Karpas-422 (cell line): ENCODE results near the gene COX7A2. TPM values are rescaled to one million over a fixed set of nuclear protein-coding genes. Genes with fewer than 3 reads are reported as not detected.

Experiments used
- DNase-seq: peaks from one replicate; pipeline ENCODE4 v3.0.0-alpha.2; 2015
- H2AFZ ChIP-seq: fragments of 200-600 bp; sonication (generic); 2 replicates; pipeline ENCODE4 v1.6.1; 2014; ENCODE audit warnings: antibody characterized with exemption, low read length, mixed read lengths
- H3K27ac ChIP-seq: fragments of 200-600 bp; sonication (generic); 2 replicates; pipeline ENCODE4 v1.5.1; 2014; ENCODE audit warnings: mild to moderate bottlenecking, low read length, moderate library complexity
- H3K27me3 ChIP-seq: fragments of 200-600 bp; sonication (generic); 2 replicates; pipeline ENCODE4 v1.6.1; 2014; ENCODE audit warnings: low read length, mixed read lengths
- H3K36me3 ChIP-seq: fragments of 200-600 bp; sonication (generic); 2 replicates; pipeline ENCODE4 v1.6.1; 2014; ENCODE audit warnings: low read length, mixed read lengths; ENCODE audit not compliant: insufficient read depth
- H3K4me1 ChIP-seq: fragments of 200-600 bp; sonication (generic); 2 replicates; pipeline ENCODE4 v1.6.1; 2014; ENCODE audit warnings: mild to moderate bottlenecking, low read length, mixed read lengths
- H3K4me2 ChIP-seq: fragments of 200-600 bp; sonication (generic); 2 replicates; pipeline ENCODE4 v1.6.1; 2014; ENCODE audit warnings: low read length, low read depth, mild to moderate bottlenecking; ENCODE audit not compliant: poor library complexity, severe bottlenecking
- H3K4me3 ChIP-seq: fragments of 200-600 bp; sonication (generic); 2 replicates; pipeline ENCODE4 v1.5.1; 2014; ENCODE audit warnings: mild to moderate bottlenecking, antibody characterized with exemption, low read length, mixed read lengths
- H3K79me2 ChIP-seq: fragments of 200-600 bp; sonication (generic); 2 replicates; pipeline ENCODE4 v1.6.1; 2014; ENCODE audit warnings: mild to moderate bottlenecking, low read length, mixed read lengths
- H3K9ac ChIP-seq: fragments of 200-600 bp; sonication (generic); 2 replicates; pipeline ENCODE4 v1.6.0; 2014; ENCODE audit warnings: low read length
- H3K9me2 ChIP-seq: fragments of 200-600 bp; sonication (generic), shearing (Covaris generic); replicated peaks from 2 replicates; pipeline ENCODE4 v1.6.0; 2014; ENCODE audit warnings: mild to moderate bottlenecking, low read length, moderate library complexity; ENCODE audit not compliant: insufficient read depth
- H3K9me3 ChIP-seq: fragments of 300-700, 200-600 bp; sonication (generic); 2 replicates; pipeline ENCODE4 v1.6.1; 2014; ENCODE audit warnings: low read length, mixed read lengths
- H4K20me1 ChIP-seq: fragments of 200-600 bp; sonication (generic); 2 replicates; pipeline ENCODE4 v1.6.1; 2014; ENCODE audit warnings: mild to moderate bottlenecking, antibody characterized with exemption, low read length, low read depth; ENCODE audit not compliant: insufficient read depth
- total RNA-seq: library from RNA; depleted of rRNA; stranded (reverse); fragments of >200 nt; shearing (Covaris generic); gene quantifications from 2 replicates; pipeline ENCODE4 v1.2.3, GENCODE V29; 2014; ENCODE audit warnings: low replicate concordance

The COX7A2 gene
- total RNA-seq, 1 experiment from 2014 or later: 346 TPM

- DNase-seq: peak; percentile 82
- peaks cover 23% of the 10 kb centered on the region for H3K4me1 ChIP-seq
- peaks cover 24% of the 10 kb centered on the region; the same call in 1 of the 2 replicates for H3K36me3 ChIP-seq
- H3K27me3 ChIP-seq: no peaks in the 10 kb centered on the region
- no peak overlapping the region for H3K4me2 ChIP-seq
- H3K9me3 ChIP-seq: no peaks in the 10 kb centered on the region
- no peaks in the 10 kb centered on the region for H3K9me2 ChIP-seq
- peaks cover 96% of the 10 kb centered on the region for H3K79me2 ChIP-seq
- H2AFZ ChIP-seq: no peak overlapping the region
- H3K27ac ChIP-seq: no peak overlapping the region
- no peak overlapping the region for H3K9ac ChIP-seq
- H3K4me3 ChIP-seq: no peak overlapping the region
- H4K20me1 ChIP-seq: 0 out of 2 replicates have a peak, but pooled peaks cover 5% of the 10 kb centered on the region
Observed at GRCh38 chr6:75266716-75267291, 23.2 kb upstream of the COX7A2 start.

DNA sequence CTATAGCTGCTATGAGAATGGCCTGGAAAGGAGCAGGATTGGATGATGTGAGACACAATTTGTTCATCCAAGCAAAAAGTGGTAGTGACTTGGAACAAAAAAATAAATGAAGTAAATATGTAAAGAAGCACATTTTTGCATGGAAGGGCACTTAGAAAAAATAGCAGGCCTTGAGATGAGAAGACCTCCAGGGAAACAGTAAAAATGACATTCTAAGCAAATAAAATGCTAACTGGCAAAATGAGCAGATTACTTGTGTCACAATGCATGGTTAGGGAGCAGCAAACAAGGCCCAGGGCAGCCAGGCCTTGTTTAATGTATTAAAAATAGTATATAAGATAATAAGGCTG, 19.8 kb upstream of the COX7A2 start:
- 0 out of 2 replicates have a peak, but pooled peaks cover 5% of the 10 kb centered on the region for H4K20me1 ChIP-seq
- no peak for DNase-seq
- H3K9ac ChIP-seq: no peak overlapping the region
- no peak overlapping the region for H3K27ac ChIP-seq
- H3K79me2 ChIP-seq: peaks cover 79% of the 10 kb centered on the region
- H3K36me3 ChIP-seq: peaks cover 46% of the 10 kb centered on the region
- peaks cover 21% of the 10 kb centered on the region for H3K4me1 ChIP-seq
- no peak overlapping the region for H2AFZ ChIP-seq
- no peaks in the 10 kb centered on the region for H3K27me3 ChIP-seq
- no peak overlapping the region for H3K4me3 ChIP-seq
- H3K9me3 ChIP-seq: no peaks in the 10 kb centered on the region
- H3K9me2 ChIP-seq: no peaks in the 10 kb centered on the region
- no peak overlapping the region for H3K4me2 ChIP-seq

DNA sequence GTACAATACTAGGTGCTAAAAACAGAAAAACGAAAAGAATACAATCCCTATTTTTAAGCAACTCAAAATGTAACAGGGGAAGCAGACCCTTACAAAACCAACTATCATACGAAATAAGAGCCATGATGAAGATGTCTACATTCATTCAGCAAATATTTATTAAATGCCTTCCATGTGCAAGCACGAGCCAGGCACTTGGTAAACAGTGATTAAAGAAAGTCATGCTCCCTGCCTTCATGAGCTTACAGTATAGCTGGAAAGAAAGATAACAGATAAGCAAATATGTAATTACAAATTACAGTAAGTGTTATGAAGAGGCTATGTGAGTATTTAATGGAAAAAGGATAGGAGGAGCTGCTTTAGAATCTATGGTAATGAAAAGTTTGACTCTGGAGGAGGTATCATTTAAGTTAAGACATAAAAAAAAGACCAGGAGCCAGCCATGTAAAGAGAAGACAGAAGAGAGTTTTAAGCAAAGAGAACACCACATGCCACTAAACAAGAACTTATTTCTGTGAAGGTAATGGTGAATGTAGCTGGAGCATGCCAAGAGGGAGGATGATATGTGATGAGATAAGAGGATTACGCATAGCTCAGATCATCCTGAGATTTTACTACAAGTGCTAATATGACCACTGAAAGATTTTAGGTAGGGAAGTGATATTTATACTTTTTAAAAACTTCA, 19.3 kb upstream of the COX7A2 start:
- H4K20me1 ChIP-seq: 0 out of 2 replicates have a peak, but pooled peaks cover 5% of the 10 kb centered on the region

GRCh38 chr6:75261299-75261698, 17.7 kb upstream of the COX7A2 start:
- Histone ChIP-seq H2AFZ (no peak overlapping the region), H3K79me2 (peaks cover 76% of the 10 kb centered on the region), H3K9ac (no peak overlapping the region), H3K9me3 (no peaks in the 10 kb centered on the region), H3K27ac (no peak overlapping the region), H3K4me3 (no peak overlapping the region), H4K20me1 (0 out of 2 replicates have a peak, but pooled peaks cover 2% of the 10 kb centered on the region), H3K9me2 (no peaks in the 10 kb centered on the region), H3K4me2 (no peak overlapping the region), H3K36me3 (peaks cover 62% of the 10 kb centered on the region), H3K27me3 (no peaks in the 10 kb centered on the region), H3K4me1 (peaks cover 9% of the 10 kb centered on the region)
- DNase-seq: no peak

More for the DNA sequence above, 19.3 kb upstream of the COX7A2 start:
- Histone ChIP-seq H3K36me3 (peaks cover 49% of the 10 kb centered on the region), H3K9ac (no peak overlapping the region), H3K27me3 (no peaks in the 10 kb centered on the region), H3K4me1 (peaks cover 18% of the 10 kb centered on the region), H3K27ac (no peak overlapping the region), H3K79me2 (peaks cover 77% of the 10 kb centered on the region), H3K4me2 (no peak overlapping the region), H3K9me3 (no peaks in the 10 kb centered on the region), H2AFZ (no peak overlapping the region), H3K4me3 (no peak overlapping the region), H3K9me2 (no peaks in the 10 kb centered on the region)
- no peak for DNase-seq

DNA sequence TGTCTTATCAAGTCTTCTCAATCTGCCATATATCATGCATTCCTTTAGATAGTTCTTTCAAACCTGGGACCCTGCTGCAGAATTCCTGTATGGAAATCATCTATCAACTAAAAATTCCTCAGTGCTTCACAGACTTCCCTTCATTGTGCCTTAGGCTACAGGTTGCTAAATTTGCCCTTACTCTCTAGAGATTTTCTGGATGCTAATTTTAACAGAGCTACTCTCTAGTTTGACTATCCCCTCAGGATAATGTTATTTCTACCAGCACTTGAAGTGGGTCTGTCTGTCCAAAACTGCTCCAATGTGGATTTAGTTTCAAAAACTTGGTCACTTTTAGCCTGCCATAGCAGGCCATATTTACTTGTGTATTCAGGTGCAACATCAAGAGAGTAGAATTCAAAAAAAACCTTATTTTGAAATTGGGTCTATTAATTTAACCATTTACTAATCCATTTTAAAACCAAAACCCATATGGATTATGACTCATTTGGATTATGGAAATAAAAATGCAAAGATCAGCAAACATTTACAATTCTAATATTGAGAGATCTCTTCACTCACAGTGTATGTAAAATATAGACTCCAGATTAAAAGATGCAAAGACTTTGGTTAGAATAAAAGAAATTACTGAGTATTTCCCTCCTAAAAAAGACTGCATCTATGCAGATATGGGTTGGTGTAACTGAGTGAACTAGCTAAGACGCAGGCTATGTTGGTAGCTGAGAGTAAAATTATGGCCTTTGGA, 13.9 kb upstream of the COX7A2 start:
- Histone ChIP-seq H4K20me1 (no peaks in the 10 kb centered on the region), H3K27ac (no peak overlapping the region), H2AFZ (no peak overlapping the region), H3K4me3 (no peak overlapping the region), H3K36me3 (peaks cover 60% of the 10 kb centered on the region), H3K27me3 (no peaks in the 10 kb centered on the region), H3K4me1 (peaks cover 7% of the 10 kb centered on the region; the same call in 1 of the 2 replicates), H3K4me2 (no peak overlapping the region), H3K79me2 (peaks cover 46% of the 10 kb centered on the region), H3K9ac (no peak overlapping the region), H3K9me2 (no peaks in the 10 kb centered on the region), H3K9me3 (no peaks in the 10 kb centered on the region)
- no peak for DNase-seq

DNA sequence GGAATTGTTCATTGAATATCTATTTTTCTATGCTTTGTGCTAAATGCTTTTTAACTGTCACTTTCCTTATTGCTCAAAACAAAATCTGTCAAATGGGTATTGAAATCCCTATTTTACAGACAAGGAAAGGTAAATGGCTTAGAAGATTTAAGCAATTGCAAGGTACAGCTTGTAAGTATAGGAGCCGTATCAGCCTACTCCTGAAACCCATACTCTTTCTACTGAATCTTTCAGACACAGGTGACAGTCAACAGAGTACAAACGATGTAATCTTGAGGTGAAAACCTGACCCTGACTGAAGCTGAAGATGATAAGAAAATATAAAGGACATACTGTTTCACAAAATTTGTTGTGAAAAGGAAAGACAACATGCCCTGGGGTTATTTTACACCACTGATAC, 7.0 kb upstream of the COX7A2 start:
- no peak overlapping the region for H3K4me2 ChIP-seq
- H3K36me3 ChIP-seq: peaks cover 11% of the 10 kb centered on the region
- H3K9ac ChIP-seq: no peak overlapping the region
- H4K20me1 ChIP-seq: no peaks in the 10 kb centered on the region
- H3K79me2 ChIP-seq: peaks cover 3% of the 10 kb centered on the region; the same call in 1 of the 2 replicates
- no peak for DNase-seq
- H2AFZ ChIP-seq: no peak overlapping the region
- no peaks in the 10 kb centered on the region for H3K4me1 ChIP-seq
- H3K4me3 ChIP-seq: no peak overlapping the region
- no peak overlapping the region for H3K27ac ChIP-seq
- H3K27me3 ChIP-seq: no peaks in the 10 kb centered on the region
- no peaks in the 10 kb centered on the region for H3K9me2 ChIP-seq
- no peaks in the 10 kb centered on the region for H3K9me3 ChIP-seq

- Histone ChIP-seq H3K4me1 (no peaks in the 10 kb centered on the region), H3K4me2 (no peak overlapping the region), H3K4me3 (no peak overlapping the region), H3K9me3 (no peaks in the 10 kb centered on the region), H2AFZ (no peak overlapping the region), H3K36me3 (peaks cover 9% of the 10 kb centered on the region; the same call in 1 of the 2 replicates), H3K27me3 (no peaks in the 10 kb centered on the region), H4K20me1 (no peaks in the 10 kb centered on the region), H3K9me2 (no peaks in the 10 kb centered on the region), H3K27ac (no peak overlapping the region), H3K79me2 (no peaks in the 10 kb centered on the region; the same call in 1 of the 2 replicates), H3K9ac (no peak overlapping the region)
- no peak for DNase-seq
Observed at GRCh38 chr6:75249837-75250236, 6.2 kb upstream of the COX7A2 start.

DNA sequence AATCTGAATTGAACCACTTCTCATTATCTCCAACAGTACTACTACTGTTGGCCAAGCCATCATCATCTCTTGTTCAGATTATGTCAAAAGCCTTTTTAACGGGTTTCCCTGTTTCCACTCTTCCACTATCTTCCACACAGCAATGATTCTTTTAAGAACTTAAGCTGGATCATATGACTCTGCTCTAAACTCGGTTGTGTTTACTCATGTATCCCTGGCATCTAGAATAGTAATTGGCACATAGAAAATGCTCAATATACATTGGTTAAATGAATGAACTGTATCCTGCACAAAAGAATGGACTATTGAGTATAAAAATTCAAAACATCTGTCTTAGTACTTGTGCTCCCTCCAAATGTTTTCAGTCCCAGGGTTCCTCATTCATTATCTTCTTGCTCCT, 2.8 kb upstream of the COX7A2 start:
- Histone ChIP-seq H3K27ac (no peak overlapping the region), H3K9ac (no peak overlapping the region), H3K4me3 (no peak overlapping the region), H3K36me3 (peaks cover 5% of the 10 kb centered on the region; the same call in 1 of the 2 replicates), H3K4me1 (peaks cover 10% of the 10 kb centered on the region), H3K27me3 (no peaks in the 10 kb centered on the region), H4K20me1 (peaks cover 3% of the 10 kb centered on the region; the same call in 1 of the 2 replicates), H2AFZ (no peak overlapping the region), H3K9me2 (no peaks in the 10 kb centered on the region), H3K79me2 (peaks cover 22% of the 10 kb centered on the region), H3K9me3 (no peaks in the 10 kb centered on the region), H3K4me2 (no peak overlapping the region)
- DNase-seq: no peak
